Measurements from ENCODE around the gene PDE4D.

- no peak for TF ChIP-seq REST (IDR thresholded peaks at IDR 0.05; ENCODE audit: insufficient replicate concordance, low read depth)
- no peak for TF ChIP-seq SPI1 (IDR thresholded peaks at IDR 0.05; ENCODE audit: borderline replicate concordance, low read depth)
- TF ChIP-seq CTCF (IDR thresholded peaks at IDR 0.05; ENCODE audit: insufficient read depth, low read length): no peak
Observed at GRCh38 chr5:59525957-59526356, 367.6 kb downstream of the PDE4D start.
